ENCODE measurements around the gene EDC4.

DNA sequence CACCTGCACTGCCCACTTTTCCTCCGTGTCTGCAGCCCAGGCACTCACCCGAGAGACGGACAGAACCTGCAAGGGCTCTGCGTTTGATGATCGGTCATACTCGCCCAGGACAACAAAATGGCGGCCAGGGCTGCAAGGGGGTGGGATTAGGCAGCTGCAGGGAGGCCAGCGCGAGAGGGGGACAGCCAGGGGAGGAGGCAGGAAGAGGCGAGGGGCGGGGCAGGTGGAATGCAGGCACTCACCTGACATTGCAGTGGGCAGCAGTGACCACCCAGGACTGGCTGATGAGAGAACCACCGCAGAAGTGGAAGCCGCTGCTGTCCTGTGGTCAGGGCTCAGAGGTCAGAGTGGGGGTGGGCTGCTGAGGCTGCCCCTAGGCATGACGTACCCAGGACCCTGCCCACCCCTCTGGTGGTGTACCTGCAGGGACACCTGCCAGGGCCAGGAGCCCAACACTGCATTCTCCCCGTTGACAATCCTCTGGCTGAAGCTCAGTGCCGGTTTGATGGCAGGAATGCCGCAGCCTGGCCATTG is 57.9 kb downstream of the EDC4 start:
- TF ChIP-seq, protein P1, sequence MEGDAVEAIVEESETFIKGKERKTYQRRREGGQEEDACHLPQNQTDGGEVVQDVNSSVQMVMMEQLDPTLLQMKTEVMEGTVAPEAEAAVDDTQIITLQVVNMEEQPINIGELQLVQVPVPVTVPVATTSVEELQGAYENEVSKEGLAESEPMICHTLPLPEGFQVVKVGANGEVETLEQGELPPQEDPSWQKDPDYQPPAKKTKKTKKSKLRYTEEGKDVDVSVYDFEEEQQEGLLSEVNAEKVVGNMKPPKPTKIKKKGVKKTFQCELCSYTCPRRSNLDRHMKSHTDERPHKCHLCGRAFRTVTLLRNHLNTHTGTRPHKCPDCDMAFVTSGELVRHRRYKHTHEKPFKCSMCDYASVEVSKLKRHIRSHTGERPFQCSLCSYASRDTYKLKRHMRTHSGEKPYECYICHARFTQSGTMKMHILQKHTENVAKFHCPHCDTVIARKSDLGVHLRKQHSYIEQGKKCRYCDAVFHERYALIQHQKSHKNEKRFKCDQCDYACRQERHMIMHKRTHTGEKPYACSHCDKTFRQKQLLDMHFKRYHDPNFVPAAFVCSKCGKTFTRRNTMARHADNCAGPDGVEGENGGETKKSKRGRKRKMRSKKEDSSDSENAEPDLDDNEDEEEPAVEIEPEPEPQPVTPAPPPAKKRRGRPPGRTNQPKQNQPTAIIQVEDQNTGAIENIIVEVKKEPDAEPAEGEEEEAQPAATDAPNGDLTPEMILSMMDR (IDR thresholded peaks at IDR 0.05) = no peak
- TF ChIP-seq POLR2A (IDR thresholded peaks at IDR 0.05) = no peak
